ENCODE data around the gene CMTM8.

- TF ChIP-seq CTCF (IDR thresholded peaks at IDR 0.05; ENCODE audit: borderline replicate concordance, extremely low read depth, low read length, poor library complexity, severe bottlenecking) = no peak
- no peak for TF ChIP-seq EZH2 (IDR thresholded peaks at IDR 0.05; ENCODE audit: borderline replicate concordance, low read depth, low read length, severe bottlenecking)
Measured at GRCh38 chr3:32290619-32291018, 52.1 kb downstream of the CMTM8 start.
